ENCODE data around the gene IGF2BP2.
"Not testable (repeated sequence)": the region's sequence is repeated elsewhere in the genome, so short reads cannot be mapped to it uniquely, and the experiment has no call there.

The IGF2BP2 gene

DNA sequence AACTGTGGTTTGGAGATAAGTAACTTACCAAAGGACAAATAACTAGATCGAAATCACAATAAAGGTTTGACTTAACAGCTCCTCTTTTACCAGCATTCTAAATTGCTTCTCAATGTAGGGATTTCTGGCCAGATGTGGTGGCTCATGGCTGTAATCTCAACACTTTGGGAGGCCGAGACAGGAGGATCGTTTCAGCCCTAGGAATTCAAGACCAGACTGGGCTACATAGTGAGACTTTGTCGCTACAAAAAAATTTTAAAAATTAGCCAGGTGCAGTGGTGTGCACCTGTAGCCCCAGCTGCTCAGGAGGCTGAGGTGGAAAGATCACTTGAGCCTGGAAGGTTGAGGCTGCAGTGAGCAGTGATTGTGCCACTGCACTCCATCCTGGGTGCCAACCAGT is 17.4 kb upstream of the IGF2BP2 start:
- no peak for DNase-seq (ENCODE audit: extremely low read depth, low read depth)
- TF ChIP-seq, protein P1, sequence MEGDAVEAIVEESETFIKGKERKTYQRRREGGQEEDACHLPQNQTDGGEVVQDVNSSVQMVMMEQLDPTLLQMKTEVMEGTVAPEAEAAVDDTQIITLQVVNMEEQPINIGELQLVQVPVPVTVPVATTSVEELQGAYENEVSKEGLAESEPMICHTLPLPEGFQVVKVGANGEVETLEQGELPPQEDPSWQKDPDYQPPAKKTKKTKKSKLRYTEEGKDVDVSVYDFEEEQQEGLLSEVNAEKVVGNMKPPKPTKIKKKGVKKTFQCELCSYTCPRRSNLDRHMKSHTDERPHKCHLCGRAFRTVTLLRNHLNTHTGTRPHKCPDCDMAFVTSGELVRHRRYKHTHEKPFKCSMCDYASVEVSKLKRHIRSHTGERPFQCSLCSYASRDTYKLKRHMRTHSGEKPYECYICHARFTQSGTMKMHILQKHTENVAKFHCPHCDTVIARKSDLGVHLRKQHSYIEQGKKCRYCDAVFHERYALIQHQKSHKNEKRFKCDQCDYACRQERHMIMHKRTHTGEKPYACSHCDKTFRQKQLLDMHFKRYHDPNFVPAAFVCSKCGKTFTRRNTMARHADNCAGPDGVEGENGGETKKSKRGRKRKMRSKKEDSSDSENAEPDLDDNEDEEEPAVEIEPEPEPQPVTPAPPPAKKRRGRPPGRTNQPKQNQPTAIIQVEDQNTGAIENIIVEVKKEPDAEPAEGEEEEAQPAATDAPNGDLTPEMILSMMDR (IDR thresholded peaks at IDR 0.05; ENCODE audit: low read depth, low read length, missing control alignments): no peak

DNA sequence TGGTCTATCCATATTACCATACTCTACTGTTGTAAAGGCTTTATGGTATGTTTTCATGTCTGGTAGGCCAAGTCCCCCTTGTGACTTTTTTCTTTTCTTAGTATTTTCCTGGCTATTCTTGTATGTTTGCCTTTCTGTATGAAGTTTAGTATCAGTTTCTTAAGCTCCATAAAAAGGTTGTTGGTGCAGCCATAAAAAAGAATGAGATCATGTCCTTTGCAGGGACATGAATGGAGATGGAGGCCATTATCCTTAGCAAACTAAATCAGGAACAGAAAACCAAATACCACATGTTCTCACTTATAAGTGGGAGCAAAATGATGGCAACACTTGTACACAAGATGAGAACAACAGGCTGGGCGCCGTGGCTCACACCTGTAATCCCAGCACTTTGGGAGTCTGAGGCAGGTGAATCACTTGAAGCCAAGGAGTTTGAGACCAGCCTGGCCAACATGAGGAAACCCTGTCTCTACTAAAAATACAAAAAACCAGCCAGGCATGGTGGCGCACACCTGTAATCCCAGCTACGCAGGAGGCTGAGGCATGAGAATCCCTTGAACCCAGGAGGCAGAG is 13.7 kb upstream of the IGF2BP2 start:
- DNase-seq (ENCODE audit: extremely low read depth, low read depth); H3K4me3 ChIP-seq (replicated peaks; ENCODE audit: low read depth, low read length): not testable (repeated sequence)

More for the DNA sequence above, 17.4 kb upstream of the IGF2BP2 start:
- no peak overlapping the region for H3K4me3 ChIP-seq (replicated peaks; ENCODE audit: low read depth, low read length)

DNA sequence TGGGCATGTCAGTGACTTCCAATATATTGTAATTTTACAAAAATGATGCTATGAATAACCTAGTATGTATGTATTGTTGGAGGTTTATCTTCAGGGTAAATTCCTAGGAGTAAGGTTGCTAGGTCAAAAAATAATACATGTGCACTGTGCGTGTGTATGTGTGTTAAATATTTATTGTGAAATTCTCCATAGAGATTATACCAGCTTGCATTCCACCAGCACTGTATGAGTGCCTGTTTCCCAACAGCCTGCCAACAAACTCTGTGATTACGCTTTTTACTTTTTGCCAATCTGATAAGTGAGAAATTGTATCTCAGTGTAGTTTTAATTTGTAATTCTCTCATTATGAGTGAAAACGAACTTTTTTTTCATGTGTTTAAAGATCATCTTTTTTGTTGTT is 12.6 kb upstream of the IGF2BP2 start:
- no peak for DNase-seq (ENCODE audit: extremely low read depth, low read depth)
- TF ChIP-seq, protein P1 (IDR thresholded peaks at IDR 0.05; ENCODE audit: low read depth, low read length, missing control alignments): no peak
- H3K4me3 ChIP-seq (replicated peaks; ENCODE audit: low read depth, low read length): no peak overlapping the region

DNA sequence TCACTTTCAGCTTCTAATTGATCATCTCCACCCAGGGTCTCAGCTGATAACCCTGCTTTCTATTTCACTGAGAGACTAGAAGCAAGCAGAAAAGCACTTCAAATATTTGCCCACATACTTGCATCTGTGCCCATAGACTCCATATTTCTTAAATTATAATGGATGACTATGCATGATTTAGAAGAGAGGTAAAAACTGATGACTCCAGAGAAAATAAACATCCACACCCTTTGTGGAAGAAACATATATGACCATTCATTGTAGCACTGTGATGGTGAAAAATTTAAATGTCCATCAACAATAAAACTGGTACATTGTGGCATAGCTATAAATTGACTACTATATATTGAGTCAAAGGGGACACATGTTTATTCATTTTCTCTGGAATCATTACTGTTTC is 7.1 kb upstream of the IGF2BP2 start:
- DNase-seq (ENCODE audit: extremely low read depth, low read depth): no peak
- TF ChIP-seq, protein P1 (IDR thresholded peaks at IDR 0.05; ENCODE audit: low read depth, low read length, missing control alignments): no peak
- H3K4me3 ChIP-seq (replicated peaks; ENCODE audit: low read depth, low read length): no peak overlapping the region

DNA sequence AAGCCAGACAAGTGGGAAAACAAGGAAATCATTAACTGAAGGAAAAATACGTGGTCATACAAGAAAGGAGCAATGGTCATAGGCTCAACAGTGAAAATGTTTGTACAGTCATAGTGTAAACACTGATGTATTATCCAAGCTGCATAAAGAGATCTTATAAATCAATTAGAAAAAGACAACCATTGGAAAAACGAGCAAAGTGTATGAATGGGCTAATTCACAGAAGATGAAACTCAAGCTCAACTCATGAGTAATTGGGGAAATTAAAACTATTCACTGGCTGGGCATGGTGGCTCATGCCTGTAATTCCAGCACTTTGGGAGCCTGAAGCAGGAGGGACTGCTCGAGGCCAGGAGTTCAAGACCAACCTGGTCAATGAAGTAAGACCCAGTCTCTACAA is 6.4 kb upstream of the IGF2BP2 start:
- DNase-seq (ENCODE audit: extremely low read depth, low read depth): no peak
- no peak overlapping the region for H3K4me3 ChIP-seq (replicated peaks; ENCODE audit: low read depth, low read length)
- TF ChIP-seq, protein P1 (IDR thresholded peaks at IDR 0.05; ENCODE audit: low read depth, low read length, missing control alignments): no peak

DNA sequence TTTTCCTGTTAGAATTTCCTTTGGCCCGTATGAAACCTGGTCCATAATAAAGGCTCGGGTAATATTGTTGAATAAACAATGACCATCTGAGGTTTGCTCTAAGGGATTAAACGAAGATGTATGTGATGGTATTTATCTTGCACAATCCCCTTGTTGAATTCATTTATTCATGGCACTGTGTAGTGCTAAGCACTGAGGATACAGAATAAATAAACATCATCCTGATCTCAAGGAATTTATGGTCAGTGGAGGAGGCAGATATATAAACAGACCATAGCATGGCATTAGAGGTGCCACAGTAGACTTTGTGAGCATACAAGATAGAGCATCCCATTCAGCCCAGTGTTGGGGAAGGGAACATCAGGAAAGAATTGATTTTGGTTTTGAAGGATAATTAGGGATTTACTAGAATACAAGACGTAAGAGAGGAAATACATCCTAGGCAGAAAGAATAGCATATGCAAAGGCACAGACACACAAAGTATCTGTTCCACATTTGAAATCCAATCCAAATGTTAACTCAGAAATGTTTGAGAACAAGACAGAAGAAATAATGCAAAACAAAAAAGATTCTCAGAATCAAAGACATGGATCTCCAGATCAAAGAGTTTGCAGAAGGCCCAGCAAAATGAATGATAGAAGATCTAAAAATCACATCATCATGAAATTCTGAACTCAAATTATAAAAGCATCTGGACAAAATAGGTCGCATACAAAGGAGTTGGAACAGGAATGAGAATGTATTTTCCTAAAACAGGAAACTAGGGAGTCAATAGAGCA is 5.4 kb upstream of the IGF2BP2 start:
- DNase-seq (ENCODE audit: extremely low read depth, low read depth): no peak
- TF ChIP-seq, protein P1 (IDR thresholded peaks at IDR 0.05; ENCODE audit: low read depth, low read length, missing control alignments): no peak
- no peak overlapping the region for H3K4me3 ChIP-seq (replicated peaks; ENCODE audit: low read depth, low read length)

DNA sequence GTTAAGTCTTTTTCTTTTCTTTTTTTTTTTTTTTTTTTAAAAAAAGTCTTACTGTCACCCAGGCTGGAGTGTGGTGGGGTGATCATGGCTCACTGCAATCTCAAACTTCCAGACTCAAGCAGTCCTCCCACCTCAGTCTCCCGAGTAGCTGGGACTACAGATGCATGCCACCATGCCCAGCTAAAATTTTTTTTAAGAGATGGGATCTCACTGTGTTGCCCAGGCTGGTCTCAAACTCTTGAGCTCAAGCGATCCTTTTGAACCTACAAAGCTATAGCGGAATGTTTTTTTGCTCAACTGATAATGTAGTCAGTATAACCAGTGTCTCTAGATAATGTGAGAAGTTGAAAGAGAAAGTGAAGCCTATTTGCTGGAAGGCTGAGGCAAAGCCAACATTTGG is 3.9 kb upstream of the IGF2BP2 start:
- no peak for DNase-seq (ENCODE audit: extremely low read depth, low read depth)
- H3K4me3 ChIP-seq (replicated peaks; ENCODE audit: low read depth, low read length): no peak overlapping the region
- TF ChIP-seq, protein P1 (IDR thresholded peaks at IDR 0.05; ENCODE audit: low read depth, low read length, missing control alignments): no peak
